Neutrophil (primary cell): ENCODE measurements around the gene MRC2.

Experiments
- H3K27ac ChIP-seq: fragments of 200-600 bp; sonication (generic); 2 replicates; pipeline ENCODE4 v1.5.1; 2016; ENCODE audit warnings: mild to moderate bottlenecking, moderate library complexity
- H3K27me3 ChIP-seq: fragments of 200-600 bp; sonication (generic); 2 replicates; pipeline ENCODE4 v1.6.0; 2016; ENCODE audit warnings: mild to moderate bottlenecking
- H3K36me3 ChIP-seq: fragments of 200-600 bp; sonication (generic); 2 replicates; pipeline ENCODE4 v1.5.1; 2017
- H3K4me1 ChIP-seq, 2 experiments: fragments of 200-600 bp in 1 of 2; sonication (generic) in 1 of 2; 1 replicate in 1 of 2; 2 replicates in 1 of 2; pipeline versions ENCODE4 v1.5.1 to v1.6.1; 2013 to 2016; ENCODE audit warnings: low read depth in 1 of 2, low read length in 1 of 2, mild to moderate bottlenecking in 1 of 2, moderate library complexity in 1 of 2; ENCODE audit not compliant: control insufficient read depth in 1 of 2, insufficient read depth in 1 of 2
- H3K4me3 ChIP-seq, 2 experiments: fragments of 200-600 bp in 1 of 2; sonication (generic) in 1 of 2; 1 replicate in 1 of 2; 2 replicates in 1 of 2; pipeline ENCODE4 v1.5.1; 2013 to 2016; ENCODE audit warnings: low read depth in 1 of 2, low read length in 1 of 2, mild to moderate bottlenecking in 1 of 2, moderate library complexity in 1 of 2
- H3K9me3 ChIP-seq: fragments of 200-600 bp; sonication (generic); 2 replicates; pipeline ENCODE4 v1.5.1; 2016
- TF ChIP-seq, protein P1 (sequence below): fragments of 200-600 bp; sonication (generic); IDR thresholded peaks from 2 replicates; pipeline ENCODE4 v1.5.1; 2016; ENCODE audit warnings: antibody characterized with exemption

MRC2 gene

DNA sequence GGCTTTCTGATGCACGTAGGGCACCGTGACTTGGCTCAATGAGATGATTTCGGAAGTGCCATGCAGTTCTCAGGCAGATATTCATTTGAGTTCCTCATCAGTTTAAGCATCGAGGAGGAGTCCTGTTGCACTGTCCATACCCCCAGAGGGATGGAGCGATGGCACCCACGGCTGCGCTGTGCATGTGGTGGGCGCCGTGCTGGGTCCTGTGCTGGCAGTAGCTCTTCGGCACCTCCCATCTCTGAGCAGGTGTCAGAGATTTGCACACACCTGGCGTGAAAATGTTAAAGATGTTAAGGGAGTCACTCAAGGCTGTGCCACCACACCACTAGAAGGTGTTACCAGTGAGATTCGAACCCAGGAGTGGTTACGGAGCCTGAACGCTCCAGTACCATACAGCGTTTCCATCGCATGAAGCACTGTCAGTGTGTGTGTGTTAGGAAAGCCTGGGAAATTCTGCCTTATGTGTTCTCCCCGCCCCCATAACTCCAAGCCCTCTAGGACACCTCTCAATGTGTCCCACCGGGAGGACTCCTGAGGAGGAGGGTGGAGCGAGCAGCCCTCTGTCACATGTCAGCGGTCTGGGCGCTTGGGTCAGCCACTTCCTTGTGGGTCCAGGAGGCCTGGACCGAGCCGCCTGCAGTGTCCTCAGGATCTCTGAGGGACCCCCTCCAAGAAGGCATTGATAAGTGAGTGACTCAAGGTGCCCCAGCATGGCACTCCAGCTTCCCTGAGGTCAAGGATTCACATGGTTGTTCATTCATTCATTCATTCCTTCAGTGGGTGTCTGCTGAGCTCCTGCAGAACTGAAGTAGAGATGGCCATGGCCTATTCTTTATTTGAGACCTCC lies 3.8 kb downstream of the MRC2 start:
- peaks cover 68% of the 10 kb centered on the region for H3K27me3 ChIP-seq

DNA sequence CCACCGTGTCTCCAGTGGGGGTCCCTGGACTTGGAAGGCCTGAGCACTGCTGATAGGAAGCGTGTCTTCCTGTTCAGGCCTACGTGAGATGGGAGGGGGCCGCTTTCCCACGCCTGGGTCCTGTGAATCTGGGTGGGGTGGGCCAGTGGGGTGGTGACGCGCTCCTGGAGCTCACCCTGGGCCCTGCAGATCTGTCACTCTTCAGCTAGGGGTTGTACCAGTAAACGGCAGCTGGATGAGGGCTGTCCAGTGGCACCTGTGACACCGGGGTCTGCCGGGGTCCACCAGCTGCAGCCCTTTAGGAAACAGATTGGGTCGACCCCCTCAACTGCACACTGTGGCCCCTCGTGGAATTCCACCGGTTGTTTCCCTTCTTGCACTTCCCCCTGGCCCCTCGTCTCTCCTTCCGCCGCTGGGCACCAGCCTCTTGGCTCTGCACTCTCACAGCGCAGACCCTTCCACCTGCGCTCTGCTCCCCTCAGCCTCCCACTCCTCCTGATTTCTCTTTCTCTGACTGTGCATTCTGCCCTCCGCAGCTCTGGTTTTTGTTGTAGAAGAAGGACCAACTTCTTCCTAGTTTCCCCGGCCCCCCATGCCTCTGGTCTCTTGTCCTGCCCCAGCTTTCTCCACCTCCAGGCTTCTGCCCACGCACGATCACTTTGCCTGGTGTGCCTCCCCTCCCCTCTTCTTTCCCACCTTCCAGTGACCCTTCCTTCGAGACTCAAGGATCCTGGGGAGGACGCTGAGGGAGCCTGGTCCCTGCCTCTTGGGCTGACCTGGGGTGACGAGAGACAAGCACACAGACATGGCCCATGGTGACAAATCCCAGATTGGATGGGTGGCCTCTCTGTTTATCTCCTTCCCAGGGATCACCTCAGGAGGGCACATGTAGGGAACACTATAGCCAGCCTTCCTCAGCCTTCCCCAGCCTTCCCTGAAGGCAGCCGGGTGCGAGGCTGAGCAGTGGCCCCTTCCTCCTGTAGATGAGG lies 4.8 kb downstream of the MRC2 start:
- Histone ChIP-seq H3K27ac (no peak overlapping the region), H3K4me3 (no peak overlapping the region), H3K36me3 (no peaks in the 10 kb centered on the region), H3K9me3 (no peaks in the 10 kb centered on the region), H3K4me1 (peaks cover 13 to 16% of the 10 kb centered on the region in 2 experiments), H3K27me3 (peaks cover 59% of the 10 kb centered on the region)
- TF ChIP-seq, protein P1, sequence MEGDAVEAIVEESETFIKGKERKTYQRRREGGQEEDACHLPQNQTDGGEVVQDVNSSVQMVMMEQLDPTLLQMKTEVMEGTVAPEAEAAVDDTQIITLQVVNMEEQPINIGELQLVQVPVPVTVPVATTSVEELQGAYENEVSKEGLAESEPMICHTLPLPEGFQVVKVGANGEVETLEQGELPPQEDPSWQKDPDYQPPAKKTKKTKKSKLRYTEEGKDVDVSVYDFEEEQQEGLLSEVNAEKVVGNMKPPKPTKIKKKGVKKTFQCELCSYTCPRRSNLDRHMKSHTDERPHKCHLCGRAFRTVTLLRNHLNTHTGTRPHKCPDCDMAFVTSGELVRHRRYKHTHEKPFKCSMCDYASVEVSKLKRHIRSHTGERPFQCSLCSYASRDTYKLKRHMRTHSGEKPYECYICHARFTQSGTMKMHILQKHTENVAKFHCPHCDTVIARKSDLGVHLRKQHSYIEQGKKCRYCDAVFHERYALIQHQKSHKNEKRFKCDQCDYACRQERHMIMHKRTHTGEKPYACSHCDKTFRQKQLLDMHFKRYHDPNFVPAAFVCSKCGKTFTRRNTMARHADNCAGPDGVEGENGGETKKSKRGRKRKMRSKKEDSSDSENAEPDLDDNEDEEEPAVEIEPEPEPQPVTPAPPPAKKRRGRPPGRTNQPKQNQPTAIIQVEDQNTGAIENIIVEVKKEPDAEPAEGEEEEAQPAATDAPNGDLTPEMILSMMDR: no peak

More for the DNA sequence above, 3.8 kb downstream of the MRC2 start:
- Histone ChIP-seq H3K27ac (no peak overlapping the region), H3K4me3 (no peak overlapping the region), H3K9me3 (no peaks in the 10 kb centered on the region), H3K4me1 (peaks cover 21 to 24% of the 10 kb centered on the region in 2 experiments), H3K36me3 (no peaks in the 10 kb centered on the region)
- TF ChIP-seq, protein P1: no peak

DNA sequence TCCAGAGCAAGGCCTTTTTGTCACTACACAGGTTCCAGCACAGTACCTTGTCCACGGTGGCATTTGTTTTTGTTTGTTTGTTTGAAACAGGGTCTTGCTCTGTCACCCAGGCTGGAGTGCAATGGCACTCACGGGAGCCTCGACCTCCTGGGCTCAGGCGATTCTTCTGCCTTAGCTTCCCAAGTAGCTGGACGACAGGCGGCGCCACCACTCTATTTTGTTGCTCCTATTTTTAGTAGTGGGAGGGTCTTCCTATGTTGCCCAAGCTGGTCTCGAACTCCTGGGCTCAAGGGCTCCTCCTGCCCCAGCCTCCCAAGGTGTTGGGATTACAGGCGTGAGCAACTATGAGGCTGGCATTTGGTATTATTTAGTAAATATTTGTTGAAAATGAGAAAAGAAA lies 10.3 kb downstream of the MRC2 start:
- TF ChIP-seq, protein P1: no peak
- Histone ChIP-seq H3K27me3 (peaks cover 6% of the 10 kb centered on the region), H3K4me3 (no peak overlapping the region), H3K4me1 (no peaks in the 10 kb centered on the region), H3K36me3 (no peaks in the 10 kb centered on the region), H3K9me3 (no peaks in the 10 kb centered on the region), H3K27ac (no peak overlapping the region)

DNA sequence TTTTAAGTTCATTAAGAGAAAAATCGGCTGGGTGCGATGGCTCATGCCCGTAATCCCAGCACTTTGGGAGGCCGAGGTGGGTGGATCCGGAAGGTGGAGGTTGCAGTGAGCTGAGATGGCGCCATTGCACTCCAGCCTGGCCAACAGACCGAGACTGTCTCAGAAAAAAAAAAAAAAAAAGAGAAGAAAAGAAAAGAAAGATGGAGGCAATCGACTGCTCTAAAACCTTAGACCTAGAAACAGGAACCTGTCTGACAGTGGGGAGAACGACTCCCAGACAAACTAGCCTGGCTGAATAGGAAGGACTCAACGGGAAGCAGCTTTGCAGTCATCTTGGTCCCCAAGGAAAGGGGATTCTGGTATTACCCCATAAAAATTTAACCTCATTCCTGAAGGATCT lies 13.7 kb downstream of the MRC2 start:
- H3K36me3 ChIP-seq: no peaks in the 10 kb centered on the region

DNA sequence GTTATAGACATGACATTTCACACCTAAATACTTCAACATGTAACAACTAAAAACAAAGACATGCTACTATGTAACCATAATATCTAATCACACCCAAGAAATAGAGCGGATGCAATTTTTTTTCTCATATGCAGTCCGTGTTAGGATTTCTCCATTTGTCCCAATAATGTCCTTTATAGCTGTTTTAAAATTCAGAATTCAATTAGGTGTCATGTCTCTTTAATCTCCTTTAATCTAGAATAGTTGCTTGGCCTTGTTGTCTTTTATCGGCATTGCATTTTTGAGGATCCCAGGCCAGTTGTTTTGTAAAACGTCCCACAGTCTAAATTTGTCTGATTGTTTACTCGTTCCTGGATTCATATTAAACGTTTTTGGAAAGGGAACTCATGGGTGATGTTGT lies 14.5 kb downstream of the MRC2 start:
- Histone ChIP-seq H3K9me3 (no peaks in the 10 kb centered on the region), H3K36me3 (no peaks in the 10 kb centered on the region), H3K4me3 (no peak overlapping the region), H3K27ac (no peak overlapping the region), H3K4me1 (no peaks in the 10 kb centered on the region), H3K27me3 (peaks cover 5% of the 10 kb centered on the region)
- TF ChIP-seq, protein P1: no peak

More for the DNA sequence above, 13.7 kb downstream of the MRC2 start:
- H3K9me3 ChIP-seq: no peaks in the 10 kb centered on the region
- H3K27me3 ChIP-seq: peaks cover 5% of the 10 kb centered on the region
- TF ChIP-seq, protein P1: no peak
- no peaks in the 10 kb centered on the region for H3K4me1 ChIP-seq
- H3K27ac ChIP-seq: no peak overlapping the region
- no peak overlapping the region for H3K4me3 ChIP-seq
